ENCODE results near the gene ANKMY1.
"Not testable (repeated sequence)": the region's sequence is repeated elsewhere in the genome, so short reads cannot be mapped to it uniquely, and the experiment has no call there.

Gene ANKMY1

DNA sequence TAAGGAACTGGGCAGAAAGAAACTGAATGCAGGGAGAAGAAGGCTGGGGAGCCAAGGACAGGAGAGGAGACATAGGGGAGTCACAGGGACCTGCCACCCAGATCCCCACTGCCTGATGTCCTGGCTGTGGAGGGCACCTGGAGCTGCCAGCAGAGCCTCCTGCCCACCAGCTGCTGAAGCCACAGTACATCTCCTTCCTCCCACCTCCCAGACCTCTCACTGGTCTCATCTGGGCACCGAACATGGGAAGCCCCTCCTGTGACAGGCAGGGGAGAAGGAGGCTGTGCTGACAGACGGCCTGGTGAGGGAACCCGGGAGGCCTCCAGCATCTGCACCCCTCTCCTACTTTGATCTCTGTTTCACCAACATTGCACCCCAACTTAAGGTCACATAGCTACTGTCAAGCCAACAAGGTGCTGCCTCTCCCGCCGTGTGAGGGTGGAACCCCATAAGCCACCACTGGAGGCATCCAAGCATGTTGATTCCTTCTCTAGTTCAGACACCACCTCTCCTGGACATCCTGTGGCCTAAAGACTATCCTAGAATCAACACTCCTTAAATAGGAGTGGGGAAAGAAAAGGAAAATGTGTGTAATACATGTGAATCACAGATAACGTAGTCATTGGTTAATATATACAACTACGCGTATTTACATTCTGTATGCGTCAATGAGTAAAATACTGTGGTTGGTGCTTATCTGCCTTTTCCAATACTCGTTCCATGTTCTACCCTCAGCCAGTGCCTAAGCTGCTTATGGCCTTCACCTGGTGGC, 7.0 kb upstream of the ANKMY1 start:
- Histone ChIP-seq H3K4me3 (no peak overlapping the region), H3K27ac (peak overlapping the region in 1 of 2 donors; percentile 94), H3K36me3 (peaks cover 0 to 5% (median 0%) of the 10 kb centered on the region in 3 donors), H3K4me1 (peaks cover 5 to 58% (median 38%) of the 10 kb centered on the region in 4 donors), H3K27me3 (no peaks in the 10 kb centered on the region), H3K9me3 (no peaks in the 10 kb centered on the region)
- DNase-seq: peak; percentile 11 to 48
- no peak for TF ChIP-seq CTCF (IDR thresholded peaks at IDR 0.05)
- intact Hi-C loops (cut with DNase I; ENCODE audit: low total_unique reads): loop anchor here (10.0 kb wide), 2 partner anchors 130 to 330 kb away; partner anchors contain the start of gene GPC1

GRCh38 chr2:240563951-240564560, 6.3 kb upstream of the ANKMY1 start:
- intact Hi-C loops (cut with DNase I; ENCODE audit: low total_unique reads): loop anchor here (10.0 kb wide), 2 partner anchors 129 to 329 kb away; partner anchors contain the start of gene GPC1
- peaks cover 5 to 58% (median 36%) of the 10 kb centered on the region in 4 donors for H3K4me1 ChIP-seq
- TF ChIP-seq CTCF (IDR thresholded peaks at IDR 0.05): no peak
- no peak for DNase-seq
- no peaks in the 10 kb centered on the region for H3K9me3 ChIP-seq
- no peak overlapping the region for H3K4me3 ChIP-seq
- H3K27ac ChIP-seq: no peak overlapping the region
- no peaks in the 10 kb centered on the region for H3K27me3 ChIP-seq
- H3K36me3 ChIP-seq: peaks cover 0 to 5% (median 0%) of the 10 kb centered on the region in 3 donors

GRCh38 chr2:240563231-240563630, 5.4 kb upstream of the ANKMY1 start:
- H3K4me3 ChIP-seq, H3K36me3 ChIP-seq, DNase-seq, H3K27me3 ChIP-seq, H3K27ac ChIP-seq, H3K9me3 ChIP-seq: not testable (repeated sequence)
- H3K4me1 ChIP-seq: peaks cover 5 to 63% (median 42%) of the 10 kb centered on the region in 4 donors
- intact Hi-C loops (cut with DNase I; ENCODE audit: low total_unique reads): loop anchor here (10.0 kb wide), 2 partner anchors 128 to 328 kb away; partner anchors contain the start of gene GPC1

DNA sequence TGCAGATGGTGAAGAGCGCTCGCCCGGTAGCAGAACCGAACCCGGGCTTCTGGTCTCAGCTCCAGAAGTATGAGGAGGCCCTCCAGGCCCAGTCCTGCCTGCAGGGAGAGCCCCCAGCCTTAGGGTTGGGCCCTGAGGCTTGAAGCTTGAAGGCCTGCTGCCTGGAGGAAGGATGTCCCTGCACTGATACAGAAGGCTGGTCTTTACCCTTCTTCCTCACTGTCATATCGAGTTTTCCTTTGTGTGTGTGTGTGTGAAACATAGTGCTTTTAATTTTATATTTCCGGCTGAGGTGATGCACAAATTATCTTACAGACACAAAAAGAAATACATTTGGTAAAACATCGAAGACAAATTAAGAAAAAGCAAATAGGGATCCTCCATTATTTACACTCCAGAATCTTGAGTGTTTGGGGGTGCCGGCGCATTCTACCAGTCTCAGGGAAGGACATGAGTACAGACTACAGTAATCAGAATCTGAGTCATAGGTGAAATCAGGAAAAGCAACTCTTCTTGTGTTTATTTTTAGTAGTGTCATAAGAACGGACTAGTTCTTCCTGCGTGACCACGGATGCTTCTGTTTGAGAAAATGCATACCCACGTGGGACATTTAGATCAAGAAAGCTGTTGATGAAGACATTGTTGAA, 3.7 kb upstream of the ANKMY1 start:
- DNase-seq: no peak
- intact Hi-C loops (cut with DNase I; ENCODE audit: low total_unique reads): loop anchor here (10.0 kb wide), 2 partner anchors 127 to 327 kb away; partner anchors contain the start of gene GPC1
- peaks cover 5 to 64% (median 45%) of the 10 kb centered on the region in 4 donors for H3K4me1 ChIP-seq

DNA sequence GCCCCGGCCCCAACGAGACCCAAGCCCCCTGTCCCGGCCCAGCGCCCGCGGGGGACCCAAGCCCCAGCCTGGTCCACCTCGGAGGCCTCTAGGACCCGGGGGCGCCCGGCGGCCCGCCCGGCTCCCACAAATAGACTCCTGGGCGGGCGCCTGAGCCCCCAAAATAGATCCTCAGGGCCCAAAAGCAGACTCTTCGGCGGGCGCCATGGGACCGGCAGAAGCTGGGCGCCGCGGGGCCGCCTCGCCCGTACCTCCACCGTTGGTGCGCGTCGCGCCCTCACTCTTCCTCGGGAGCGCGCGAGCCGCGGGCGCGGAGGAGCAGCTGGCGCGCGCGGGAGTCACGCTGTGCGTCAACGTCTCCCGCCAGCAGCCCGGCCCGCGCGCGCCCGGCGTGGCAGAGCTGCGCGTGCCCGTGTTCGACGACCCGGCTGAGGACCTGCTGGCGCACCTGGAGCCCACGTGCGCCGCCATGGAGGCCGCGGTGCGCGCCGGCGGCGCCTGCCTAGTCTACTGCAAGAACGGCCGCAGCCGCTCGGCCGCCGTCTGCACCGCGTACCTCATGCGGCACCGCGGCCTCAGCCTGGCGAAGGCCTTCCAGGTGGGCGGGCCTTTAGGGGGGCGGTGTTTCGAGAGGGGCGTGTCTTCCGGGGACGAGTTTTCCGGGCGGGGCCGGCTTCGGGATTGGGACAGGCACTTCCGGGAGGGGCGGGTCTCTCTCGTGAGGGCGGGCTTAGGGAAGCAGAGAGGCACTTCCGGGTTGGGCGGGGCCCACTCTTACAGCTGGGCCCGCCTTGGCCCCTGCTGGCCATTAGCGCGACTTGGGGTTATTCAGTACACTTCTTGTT, 2.9 kb upstream of the ANKMY1 start:
- Histone ChIP-seq H3K4me3 (peak overlapping the region; percentile 93 to 96), H3K27me3 (peaks cover 0 to 8% of the 10 kb centered on the region in 2 donors), H3K36me3 (peaks cover 0 to 5% (median 0%) of the 10 kb centered on the region in 3 donors), H3K9me3 (no peaks in the 10 kb centered on the region), H3K27ac (peak overlapping the region; percentile 99 to 100), H3K4me1 (peaks cover under 1 to 56% (median 39%) of the 10 kb centered on the region in 4 donors)
- intact Hi-C loops (cut with DNase I; ENCODE audit: low total_unique reads): loop anchor here (10.0 kb wide), 2 partner anchors 126 to 326 kb away; partner anchors contain the start of gene GPC1
- DNase-seq: peak; percentile 99 to 100
- peak; percentile 43 to 46 for TF ChIP-seq CTCF (IDR thresholded peaks at IDR 0.05)

More for the DNA sequence above, 3.7 kb upstream of the ANKMY1 start:
- Histone ChIP-seq H3K4me3 (peak overlapping the region; percentile 93 to 96), H3K9me3 (no peaks in the 10 kb centered on the region), H3K27ac (peak overlapping the region; percentile 99 to 100), H3K36me3 (peaks cover 0 to 5% (median 0%) of the 10 kb centered on the region in 3 donors), H3K27me3 (peaks cover 0 to 8% of the 10 kb centered on the region in 2 donors)
- TF ChIP-seq CTCF (IDR thresholded peaks at IDR 0.05): peak in 1 of 2 experiments; percentile 2
